Fibroblast of pulmonary artery (primary cell): ENCODE measurements around the gene GATAD2B.
A peak's percentile ranks its signal among the peaks of the same experiment; 100 is the strongest.
"Not testable (repeated sequence)": the region's sequence is repeated elsewhere in the genome, so short reads cannot be mapped to it uniquely, and the experiment has no call there.

Experiments
- DNase-seq: peaks from one replicate; pipeline ENCODE4 v3.0.0-alpha.2; 2010; ENCODE audit warnings: low read depth
- H3K4me3 ChIP-seq: replicated peaks from 2 replicates; pipeline ENCODE4 v1.5.1; 2011; ENCODE audit warnings: low read depth, mild to moderate bottlenecking, control low read depth, low read length, moderate library complexity
- TF ChIP-seq, protein P1 (sequence below): IDR thresholded peaks from 2 replicates; pipeline ENCODE4 v1.5.1; 2011; ENCODE audit warnings: mild to moderate bottlenecking, control low read depth, low read length, inconsistent platforms; ENCODE audit errors: missing control alignments

The GATAD2B gene

DNA sequence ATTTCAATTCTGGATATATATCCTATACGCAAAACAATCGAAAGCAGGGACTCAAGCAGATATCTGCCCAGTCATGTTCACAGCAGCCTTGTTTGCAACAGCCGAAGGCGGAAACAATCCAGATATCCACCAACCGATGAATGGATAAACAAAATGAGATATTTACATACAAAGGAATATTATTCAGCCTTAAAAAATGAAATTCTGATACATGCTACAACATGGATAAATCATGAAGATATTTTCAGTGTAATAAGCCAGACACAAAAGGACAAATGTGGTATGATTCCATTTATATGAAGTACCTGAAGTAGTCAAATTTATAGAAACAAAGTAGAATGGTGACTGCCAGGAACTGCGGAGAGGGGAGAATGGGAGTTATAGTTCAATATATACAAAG, 15.6 kb downstream of the GATAD2B start:
- TF ChIP-seq, protein P1, sequence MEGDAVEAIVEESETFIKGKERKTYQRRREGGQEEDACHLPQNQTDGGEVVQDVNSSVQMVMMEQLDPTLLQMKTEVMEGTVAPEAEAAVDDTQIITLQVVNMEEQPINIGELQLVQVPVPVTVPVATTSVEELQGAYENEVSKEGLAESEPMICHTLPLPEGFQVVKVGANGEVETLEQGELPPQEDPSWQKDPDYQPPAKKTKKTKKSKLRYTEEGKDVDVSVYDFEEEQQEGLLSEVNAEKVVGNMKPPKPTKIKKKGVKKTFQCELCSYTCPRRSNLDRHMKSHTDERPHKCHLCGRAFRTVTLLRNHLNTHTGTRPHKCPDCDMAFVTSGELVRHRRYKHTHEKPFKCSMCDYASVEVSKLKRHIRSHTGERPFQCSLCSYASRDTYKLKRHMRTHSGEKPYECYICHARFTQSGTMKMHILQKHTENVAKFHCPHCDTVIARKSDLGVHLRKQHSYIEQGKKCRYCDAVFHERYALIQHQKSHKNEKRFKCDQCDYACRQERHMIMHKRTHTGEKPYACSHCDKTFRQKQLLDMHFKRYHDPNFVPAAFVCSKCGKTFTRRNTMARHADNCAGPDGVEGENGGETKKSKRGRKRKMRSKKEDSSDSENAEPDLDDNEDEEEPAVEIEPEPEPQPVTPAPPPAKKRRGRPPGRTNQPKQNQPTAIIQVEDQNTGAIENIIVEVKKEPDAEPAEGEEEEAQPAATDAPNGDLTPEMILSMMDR: no peak
- no peak overlapping the region for H3K4me3 ChIP-seq
- DNase-seq: no peak

DNA sequence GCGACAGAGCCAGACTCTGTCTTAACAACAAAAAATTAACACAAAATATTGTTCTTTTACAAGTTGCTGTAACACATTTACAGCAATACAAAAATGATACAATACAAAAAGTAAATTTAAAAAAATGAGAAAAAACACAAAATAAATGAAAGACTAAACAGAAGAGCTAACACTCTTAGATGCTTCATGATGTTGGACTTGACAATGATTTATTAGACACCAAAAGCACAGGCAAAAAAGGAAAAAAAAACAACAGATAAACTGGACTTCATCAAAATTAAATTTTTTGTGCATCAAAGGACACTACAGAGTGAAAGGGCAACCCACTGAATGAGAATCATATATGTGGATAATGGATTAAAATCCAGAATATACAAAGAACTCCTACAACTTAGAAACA, 16.4 kb downstream of the GATAD2B start:
- TF ChIP-seq, protein P1: no peak
- DNase-seq: no peak
- H3K4me3 ChIP-seq: no peak overlapping the region

DNA sequence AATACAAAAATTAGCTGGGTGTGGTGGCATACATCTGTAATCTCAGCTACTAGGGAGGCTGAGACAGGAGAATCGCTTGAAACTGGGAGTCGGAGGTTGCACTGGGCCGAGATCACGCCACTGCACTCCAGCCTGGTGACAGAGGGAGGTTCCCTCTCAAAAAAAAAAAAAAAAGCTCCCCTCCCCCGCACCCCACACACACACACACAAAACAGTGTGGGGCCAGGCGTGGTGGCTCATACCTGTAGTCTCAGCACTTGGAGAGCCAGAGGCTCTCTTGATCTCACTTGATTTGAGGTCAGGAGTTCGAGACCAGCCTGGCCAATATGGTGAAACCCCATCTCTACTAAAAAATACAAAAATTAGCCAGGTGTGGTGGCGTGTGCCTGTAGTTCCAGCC, 16.9 kb downstream of the GATAD2B start:
- not testable (repeated sequence) for DNase-seq, H3K4me3 ChIP-seq

DNA sequence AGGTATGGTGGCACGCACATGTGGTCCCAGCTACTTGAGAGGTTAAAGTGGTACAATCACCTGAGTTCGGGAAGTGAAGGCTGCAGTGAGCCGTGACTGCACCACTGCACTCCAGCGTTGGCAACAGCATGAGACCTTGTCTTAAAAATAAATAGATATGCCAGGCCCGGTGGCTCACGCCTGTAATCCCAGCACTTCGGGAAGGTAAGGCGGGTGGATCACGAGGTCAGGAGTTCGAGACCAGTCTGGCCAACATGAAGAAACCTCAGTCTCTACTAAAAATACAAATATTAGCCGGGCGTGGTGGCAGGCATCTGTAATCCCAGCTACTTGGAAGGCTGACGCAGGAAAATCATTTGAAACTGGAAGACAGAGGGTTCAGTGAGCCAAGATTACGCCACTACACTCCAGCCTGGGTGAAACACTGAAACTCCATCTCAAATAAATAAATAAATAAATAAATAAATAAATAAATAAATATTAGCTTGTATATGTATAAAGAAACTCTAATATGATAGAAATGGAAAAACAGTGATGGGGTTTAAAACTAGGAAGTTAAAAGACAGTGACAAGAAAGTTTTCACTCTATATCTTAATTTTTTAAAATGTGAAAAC, 18.8 kb downstream of the GATAD2B start:
- no peak for DNase-seq
- no peak overlapping the region for H3K4me3 ChIP-seq
- TF ChIP-seq, protein P1: no peak

DNA sequence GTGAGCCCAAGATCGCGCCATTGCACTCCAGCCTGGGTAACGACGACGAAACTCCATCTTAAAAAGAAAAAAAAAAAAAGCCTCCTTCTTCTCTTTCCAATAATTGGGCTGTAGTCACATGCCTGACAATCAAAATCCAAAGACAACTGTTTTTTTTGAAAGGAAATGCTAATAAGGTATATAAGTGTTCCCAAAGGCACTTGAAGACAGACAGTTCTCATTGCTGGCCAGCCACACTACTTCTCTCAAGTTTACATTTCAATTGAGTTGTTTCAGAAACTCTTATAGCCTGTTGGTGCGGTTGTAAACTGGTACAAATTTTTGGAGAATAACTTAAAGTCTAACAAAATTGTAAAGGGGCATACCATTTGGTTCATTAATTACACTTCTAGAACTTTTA, 23.3 kb downstream of the GATAD2B start:
- no peak for DNase-seq
- TF ChIP-seq, protein P1: no peak
- no peak overlapping the region for H3K4me3 ChIP-seq

DNA sequence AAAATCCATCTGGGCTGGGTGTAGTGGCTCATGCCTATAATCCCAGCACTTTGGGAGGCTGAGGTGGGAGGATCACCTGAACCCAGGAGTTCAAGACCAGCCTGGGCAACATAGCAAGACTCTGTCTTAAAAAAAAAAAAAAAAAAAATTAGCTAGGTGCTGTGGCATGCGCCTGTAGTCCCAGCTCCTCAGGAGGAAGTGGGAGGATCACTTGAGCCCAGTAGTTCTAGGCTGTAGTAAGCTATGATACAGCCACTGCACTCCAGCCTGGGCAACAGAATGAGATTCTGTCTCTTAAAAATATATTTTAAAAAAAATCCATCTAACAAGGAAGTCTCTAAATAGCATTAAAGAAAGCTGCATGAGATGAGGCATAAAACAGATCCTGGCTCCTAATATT, 26.9 kb downstream of the GATAD2B start:
- H3K4me3 ChIP-seq: not testable (repeated sequence)
- DNase-seq: peak; percentile 32

DNA sequence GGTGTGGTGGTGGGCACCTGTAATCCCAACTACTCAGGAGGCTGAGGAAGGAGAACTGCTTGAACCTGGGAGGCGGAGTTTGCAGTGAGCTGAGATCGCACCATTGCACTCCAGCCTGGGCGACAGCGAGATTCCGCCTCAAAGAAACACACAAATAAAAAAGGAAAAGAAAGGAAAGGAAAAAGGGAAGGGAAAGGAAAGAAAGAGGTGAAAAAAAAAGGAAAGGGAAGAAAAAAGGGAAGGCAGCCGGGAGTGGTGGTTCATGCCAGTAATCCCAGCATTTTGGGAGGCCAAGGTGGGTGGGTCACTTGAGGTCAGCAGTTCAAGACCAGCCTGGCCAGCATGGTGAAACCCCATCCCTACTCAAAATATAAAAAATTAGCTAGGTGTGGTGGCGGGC, 31.7 kb downstream of the GATAD2B start:
- not testable (repeated sequence) for DNase-seq, H3K4me3 ChIP-seq

DNA sequence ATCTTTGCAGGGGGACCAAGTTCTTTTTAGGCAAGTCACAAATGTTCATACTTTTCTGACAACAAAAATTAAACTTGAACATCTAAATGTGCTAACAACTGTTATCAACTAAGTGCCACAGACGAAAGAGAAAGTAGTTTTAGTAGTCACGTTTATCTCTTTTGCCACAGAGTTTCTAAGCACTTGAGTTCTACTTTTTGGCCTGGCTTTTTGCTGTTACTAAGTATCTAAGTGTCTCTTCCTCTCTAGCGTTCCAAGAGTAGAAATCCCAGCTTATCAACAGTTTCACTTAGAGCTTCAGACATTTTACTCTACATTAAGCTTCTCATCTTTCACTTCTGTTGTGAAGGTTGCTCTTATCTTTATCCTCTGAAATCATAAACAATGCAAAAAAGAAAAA, 34.2 kb downstream of the GATAD2B start:
- TF ChIP-seq, protein P1: no peak
- peak; percentile 22 for DNase-seq
- H3K4me3 ChIP-seq: no peak overlapping the region

DNA sequence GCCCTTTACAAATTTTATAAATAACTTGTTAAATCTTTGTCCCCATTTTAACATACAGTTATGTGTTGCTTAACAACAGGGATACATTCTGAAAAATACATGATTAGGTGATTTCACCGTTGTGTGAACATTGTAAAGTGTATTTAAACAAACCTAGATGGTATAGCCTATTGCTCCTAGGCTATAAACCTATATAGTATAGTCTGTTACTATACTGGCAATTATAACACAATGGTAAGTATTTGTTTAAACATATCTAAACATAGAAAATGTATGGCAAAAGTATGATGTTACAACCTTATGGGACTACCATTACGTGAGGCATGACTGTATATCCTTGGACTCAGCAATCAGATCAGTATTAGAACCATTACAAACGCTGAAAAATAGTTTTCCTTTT, 36.6 kb downstream of the GATAD2B start:
- TF ChIP-seq, protein P1: no peak
- DNase-seq: no peak
- H3K4me3 ChIP-seq: no peak overlapping the region
